Left lung (tissue), 10 donors: Measurements from ENCODE around the gene MKX. TPM values are rescaled to one million over a fixed set of nuclear protein-coding genes. Genes with fewer than 3 reads are reported as not detected.

Experiments
- ATAC-seq: fragments of 200-7000 bp; cut with Tn5 transposase; one replicate; pipeline ENCODE4 v1.9.1; 2020; ENCODE audit warnings: moderate library complexity
- DNase-seq, 4 donors: peaks; one replicate each; pipeline ENCODE4 v3.0.0-alpha.2; 2013 to 2020
- H3K27ac ChIP-seq, 2 donors: fragments of 200-600 bp; sonication (generic) in 1 of 2; one replicate each; pipeline versions ENCODE4 v1.5.0 to v1.8.0; 2020 to 2021
- H3K27me3 ChIP-seq, 2 donors: fragments of 200-600 bp; sonication (generic) in 1 of 2; one replicate each; pipeline versions ENCODE4 v1.5.0 to v1.8.0; 2020 to 2021
- H3K36me3 ChIP-seq, 2 donors: fragments of 200-600 bp; sonication (generic) in 1 of 2; one replicate each; pipeline versions ENCODE4 v1.5.0 to v1.8.0; 2020 to 2021
- H3K4me1 ChIP-seq, 2 donors: fragments of 200-600 bp; one replicate each; pipeline ENCODE4 v1.8.0; 2021
- H3K4me3 ChIP-seq, 2 donors: fragments of 200-600 bp; sonication (generic) in 1 of 2; one replicate each; pipeline versions ENCODE4 v1.5.0 to v1.8.0; 2020 to 2021; ENCODE audit warnings: mild to moderate bottlenecking in 1 of 2
- H3K9me3 ChIP-seq, 2 donors: fragments of 200-600 bp; sonication (generic) in 1 of 2; one replicate each; pipeline versions ENCODE4 v1.5.0 to v1.8.0; 2020 to 2021
- intact Hi-C, 2 donors: fragments of 100-400 bp; cut with DNase I; formaldehyde crosslinking; loops; one replicate each; pipeline versions ENCODE4 v1.11.2 to v1.14.2; 2022
- polyA plus RNA-seq, 6 donors: library from polyadenylated mRNA; unstranded; fragments of 120-200 nt; gene quantifications; one replicate each; pipeline ENCODE4 v1.2.1, GENCODE V29; 2013; ENCODE audit not compliant: insufficient read length in 6 of 6
- total RNA-seq, 2 donors: library from RNA; stranded (reverse); fragmentation: NEBNext Ultra II Directional; extraction: Animal tissue kit (Norgen Biotek cat#: 25700); gene quantifications; one replicate each; pipeline ENCODE4 v1.2.1, GENCODE V29; 2021
- TF ChIP-seq, protein P1 (sequence below), 2 donors: fragments of 200-600 bp; sonication (generic) in 1 of 2; IDR thresholded peaks; one replicate each; pipeline versions ENCODE4 v1.5.0 to v1.8.0; 2021; ENCODE audit warnings: antibody characterized with exemption in 2 of 2
- donor health status: DM: no; HTN: yes; CAD: no.
- donor health status: DM: no; HTN: no; CAD: no.

The MKX gene
- total and polyA plus RNA-seq, 8 donors: 0.29 to 1.3 (median 0.88) TPM

DNA sequence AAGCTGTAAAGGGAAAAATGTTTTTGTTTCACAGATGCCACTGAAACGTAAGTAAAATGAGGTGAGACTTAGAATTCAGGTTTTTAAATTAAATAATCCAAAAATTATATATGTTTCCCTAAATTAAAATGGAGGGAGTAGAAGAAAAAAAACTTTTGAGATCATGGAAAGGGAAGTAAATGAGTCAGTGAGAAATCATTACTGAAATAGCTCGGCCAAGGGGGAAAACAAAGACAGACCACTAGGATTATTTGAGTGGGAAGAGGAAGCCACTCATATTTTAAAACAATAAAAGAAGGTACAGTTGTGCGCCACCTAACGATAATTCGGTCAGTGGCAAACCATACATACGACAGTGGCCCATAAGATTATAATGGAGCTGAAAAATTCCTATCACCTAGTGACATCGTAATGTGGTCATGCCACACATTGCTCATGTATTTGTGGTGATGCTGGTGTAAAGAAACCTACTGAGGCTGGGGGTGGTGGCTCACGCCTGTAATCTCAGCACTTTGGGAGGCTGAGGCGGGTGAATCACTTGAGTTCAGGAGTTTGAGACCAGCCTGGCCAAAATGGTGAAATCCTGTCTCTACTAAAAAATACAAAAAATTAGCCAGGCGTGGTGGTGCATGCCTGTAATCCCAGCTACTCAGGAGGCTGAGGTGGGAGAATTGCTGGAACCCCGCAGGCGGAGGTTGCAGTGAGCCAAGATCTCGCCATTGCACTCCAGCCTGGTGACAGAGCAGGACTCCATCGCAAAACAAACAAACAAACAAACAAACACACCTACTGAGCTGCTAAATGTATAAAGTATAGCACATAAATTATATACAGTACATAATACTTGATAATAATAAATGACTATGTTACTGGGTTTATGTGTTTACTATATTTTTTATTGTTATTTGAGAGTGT is 64.7 kb downstream of the MKX start:
- TF ChIP-seq, protein P1, sequence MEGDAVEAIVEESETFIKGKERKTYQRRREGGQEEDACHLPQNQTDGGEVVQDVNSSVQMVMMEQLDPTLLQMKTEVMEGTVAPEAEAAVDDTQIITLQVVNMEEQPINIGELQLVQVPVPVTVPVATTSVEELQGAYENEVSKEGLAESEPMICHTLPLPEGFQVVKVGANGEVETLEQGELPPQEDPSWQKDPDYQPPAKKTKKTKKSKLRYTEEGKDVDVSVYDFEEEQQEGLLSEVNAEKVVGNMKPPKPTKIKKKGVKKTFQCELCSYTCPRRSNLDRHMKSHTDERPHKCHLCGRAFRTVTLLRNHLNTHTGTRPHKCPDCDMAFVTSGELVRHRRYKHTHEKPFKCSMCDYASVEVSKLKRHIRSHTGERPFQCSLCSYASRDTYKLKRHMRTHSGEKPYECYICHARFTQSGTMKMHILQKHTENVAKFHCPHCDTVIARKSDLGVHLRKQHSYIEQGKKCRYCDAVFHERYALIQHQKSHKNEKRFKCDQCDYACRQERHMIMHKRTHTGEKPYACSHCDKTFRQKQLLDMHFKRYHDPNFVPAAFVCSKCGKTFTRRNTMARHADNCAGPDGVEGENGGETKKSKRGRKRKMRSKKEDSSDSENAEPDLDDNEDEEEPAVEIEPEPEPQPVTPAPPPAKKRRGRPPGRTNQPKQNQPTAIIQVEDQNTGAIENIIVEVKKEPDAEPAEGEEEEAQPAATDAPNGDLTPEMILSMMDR (IDR thresholded peaks at IDR 0.05): no peak
- ATAC-seq (no peak), DNase-seq (no peak)
- H3K4me1 ChIP-seq: no peaks in the 10 kb centered on the region
- no peaks in the 10 kb centered on the region for H3K9me3 ChIP-seq
- no peak overlapping the region for H3K27ac ChIP-seq
- H3K36me3 ChIP-seq: no peaks in the 10 kb centered on the region
- H3K27me3 ChIP-seq: no peaks in the 10 kb centered on the region
- intact Hi-C loops: no loop called here
- no peak overlapping the region for H3K4me3 ChIP-seq

DNA sequence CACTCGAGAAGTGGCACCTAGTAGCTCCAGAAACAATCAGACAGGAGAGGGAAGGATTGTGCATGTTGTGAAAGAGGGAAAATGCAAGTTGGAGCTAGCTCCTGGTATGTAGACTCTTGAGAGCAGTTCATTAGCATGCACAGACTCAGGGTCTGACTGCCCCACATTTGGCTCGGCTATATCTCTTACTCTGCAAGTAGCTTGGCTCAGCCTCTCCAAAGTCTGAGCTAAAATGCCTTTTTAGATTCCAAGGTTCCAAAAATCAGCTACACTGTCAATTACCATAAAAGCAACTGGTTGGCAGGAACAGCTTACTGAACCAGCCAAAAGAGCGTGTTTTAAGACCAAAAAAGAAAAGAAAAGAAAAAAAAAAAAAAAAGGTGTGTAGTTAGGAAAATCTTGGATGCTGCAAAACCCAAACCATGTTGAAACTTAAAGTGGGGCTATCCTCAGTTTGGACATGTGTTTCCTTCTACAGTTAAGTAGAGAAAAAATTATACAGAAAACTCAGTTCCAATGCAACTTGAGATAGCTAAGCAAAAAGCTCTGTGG is 65.5 kb downstream of the MKX start:
- ATAC-seq (peak; percentile 46), DNase-seq (peak in 2 of 4 donors; percentile 70 to 78)
- no peak overlapping the region for H3K27ac ChIP-seq
- no peaks in the 10 kb centered on the region for H3K27me3 ChIP-seq
- TF ChIP-seq, protein P1 (IDR thresholded peaks at IDR 0.05): no peak
- H3K4me1 ChIP-seq: no peaks in the 10 kb centered on the region
- H3K9me3 ChIP-seq: no peaks in the 10 kb centered on the region
- no peaks in the 10 kb centered on the region for H3K36me3 ChIP-seq
- intact Hi-C loops: no loop called here
- no peak overlapping the region for H3K4me3 ChIP-seq

DNA sequence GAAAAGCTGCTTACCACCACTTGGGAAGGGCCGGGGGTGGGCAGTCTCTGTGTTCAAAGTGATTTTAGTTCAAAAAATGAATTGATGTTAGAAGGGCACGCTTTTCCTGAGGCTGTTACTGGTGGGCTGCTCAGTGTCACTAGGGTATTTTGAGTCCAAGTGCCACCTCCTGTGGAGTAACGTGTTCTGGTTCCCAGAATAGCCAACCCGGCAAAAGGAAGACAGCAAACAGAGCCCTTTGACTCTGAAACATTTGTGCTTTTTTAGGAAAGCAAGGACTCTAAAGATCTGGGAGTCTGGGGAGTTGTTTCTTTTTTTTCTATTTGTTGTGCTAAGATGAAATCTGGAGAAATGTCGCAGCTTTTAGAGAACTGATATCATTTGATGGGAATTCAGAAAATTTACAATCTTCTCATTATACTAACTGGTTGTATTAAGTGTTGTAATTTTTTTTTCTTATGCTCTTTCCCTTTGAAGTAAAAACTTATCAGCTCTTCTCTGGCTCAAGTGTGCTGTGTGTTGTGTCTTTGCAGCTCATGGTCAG is 66.2 kb downstream of the MKX start:
- no peaks in the 10 kb centered on the region for H3K36me3 ChIP-seq
- intact Hi-C loops: no loop called here
- H3K9me3 ChIP-seq: no peaks in the 10 kb centered on the region
- H3K4me3 ChIP-seq: no peak overlapping the region
- no peaks in the 10 kb centered on the region for H3K4me1 ChIP-seq
- H3K27me3 ChIP-seq: no peaks in the 10 kb centered on the region
- TF ChIP-seq, protein P1 (IDR thresholded peaks at IDR 0.05): no peak
- no peak overlapping the region for H3K27ac ChIP-seq
- ATAC-seq: no peak
- DNase-seq: no peak

DNA sequence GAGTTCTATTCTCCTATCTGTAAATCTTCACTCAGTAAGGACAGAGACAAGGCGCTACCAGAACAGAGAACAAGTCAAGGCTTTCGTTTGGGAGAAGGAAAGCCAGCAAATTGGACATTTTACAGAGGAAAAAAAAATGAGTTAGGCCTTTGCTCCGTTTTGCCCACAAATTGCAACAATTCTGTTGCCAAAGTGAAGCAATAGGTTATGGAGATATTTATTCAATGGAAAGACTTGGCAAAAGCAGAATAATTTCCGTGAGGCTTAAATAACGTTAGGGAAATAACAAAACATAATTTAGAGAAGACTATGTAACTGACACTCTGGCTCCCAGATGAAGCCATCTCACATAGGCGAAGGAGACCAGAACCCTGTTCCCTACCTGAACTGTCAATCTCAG is 67.5 kb downstream of the MKX start:
- no peak for DNase-seq
- Histone ChIP-seq H3K9me3 (no peaks in the 10 kb centered on the region), H3K4me1 (no peaks in the 10 kb centered on the region), H3K27ac (no peak overlapping the region), H3K4me3 (no peak overlapping the region), H3K27me3 (no peaks in the 10 kb centered on the region), H3K36me3 (no peaks in the 10 kb centered on the region)
- ATAC-seq: no peak
- TF ChIP-seq, protein P1 (IDR thresholded peaks at IDR 0.05): no peak
- intact Hi-C loops: no loop called here

DNA sequence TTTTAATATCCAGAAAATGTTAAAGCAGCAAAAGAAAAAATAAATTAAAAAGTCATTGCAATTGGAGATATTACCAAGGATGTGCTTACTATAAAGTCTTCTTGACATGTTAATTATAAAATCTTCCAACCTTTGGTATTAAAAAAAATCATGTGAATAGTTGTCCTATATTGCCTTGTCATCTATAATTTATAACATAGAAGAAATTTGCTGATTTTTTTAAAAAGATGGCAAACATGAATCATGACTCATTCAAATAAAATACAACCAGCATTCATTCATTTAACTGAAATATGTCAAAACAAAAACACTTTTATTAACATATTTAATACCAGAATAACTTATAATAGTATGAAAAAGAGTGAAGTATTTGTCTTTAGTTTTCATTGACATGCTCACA is 72.6 kb downstream of the MKX start:
- ATAC-seq: no peak
- no peaks in the 10 kb centered on the region for H3K4me1 ChIP-seq
- no peaks in the 10 kb centered on the region for H3K27me3 ChIP-seq
- TF ChIP-seq, protein P1 (IDR thresholded peaks at IDR 0.05): no peak
- H3K9me3 ChIP-seq: no peaks in the 10 kb centered on the region
- H3K4me3 ChIP-seq: no peak overlapping the region
- no peak overlapping the region for H3K27ac ChIP-seq
- H3K36me3 ChIP-seq: no peaks in the 10 kb centered on the region
- no peak for DNase-seq
- intact Hi-C loops: no loop called here
